GM10248 (cell line): ENCODE measurements around the gene STAT5A.
A peak's percentile ranks its signal among the peaks of the same experiment; 100 is the strongest.
"Not testable (repeated sequence)": the region's sequence is repeated elsewhere in the genome, so short reads cannot be mapped to it uniquely, and the experiment has no call there.

Source experiments
- CTCF ChIA-PET: fragments of 300-600 bp; sonication (Branson Sonifier 250); formaldehyde crosslinking; extraction: SDS; loops from one replicate; lab custom pipeline; 2021; ENCODE audit warnings: antibody characterized with exemption; lab: Yijun Ruan, JAX
- POLR2A ChIA-PET: fragments of 350-650 bp; sonication (Branson Sonifier 250); formaldehyde crosslinking; extraction: SDS; loops from one replicate; lab custom pipeline; 2020; ENCODE audit warnings: antibody characterized with exemption; lab: Yijun Ruan, JAX
- DNase-seq: peaks from one replicate; pipeline ENCODE4 v3.0.0; 2012; ENCODE audit errors: extremely low spot score
- TF ChIP-seq, protein P1 (sequence below): IDR thresholded peaks from 2 replicates; pipeline ENCODE4 v1.5.1; 2012; ENCODE audit warnings: mild to moderate bottlenecking, low read depth; ENCODE audit errors: extremely low read depth, missing control alignments, control extremely low read depth

Gene STAT5A

DNA sequence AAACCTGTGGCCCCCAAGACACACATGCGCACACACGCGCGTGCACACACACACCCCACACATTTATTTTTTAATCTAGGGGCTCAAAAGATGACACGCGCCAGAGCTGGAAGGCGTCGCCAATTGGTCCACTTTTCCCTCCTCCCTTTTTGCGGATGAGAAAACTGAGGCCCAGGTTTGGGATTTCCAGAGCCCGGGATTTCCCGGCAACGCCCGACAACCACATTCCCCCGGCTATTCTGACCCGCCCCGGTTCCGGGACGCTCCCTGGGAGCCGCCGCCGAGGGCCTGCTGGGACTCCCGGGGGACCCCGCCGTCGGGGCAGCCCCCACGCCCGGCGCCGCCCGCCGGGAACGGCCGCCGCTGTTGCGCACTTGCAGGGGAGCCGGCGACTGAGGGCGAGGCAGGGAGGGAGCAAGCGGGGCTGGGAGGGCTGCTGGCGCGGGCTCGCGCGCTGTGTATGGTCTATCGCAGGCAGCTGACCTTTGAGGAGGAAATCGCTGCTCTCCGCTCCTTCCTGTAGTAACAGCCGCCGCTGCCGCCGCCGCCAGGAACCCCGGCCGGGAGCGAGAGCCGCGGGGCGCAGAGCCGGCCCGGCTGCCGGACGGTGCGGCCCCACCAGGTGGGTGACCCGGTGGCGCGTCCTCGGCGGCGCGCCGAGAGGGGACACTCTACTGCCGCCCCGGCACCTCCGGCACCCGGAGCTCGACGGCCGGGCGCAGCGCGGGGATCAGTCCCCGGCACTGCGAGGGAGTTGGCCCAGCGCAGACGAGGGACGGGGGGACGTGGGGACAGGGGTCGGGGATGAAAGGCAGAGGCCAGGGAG is at the start of gene STAT5A:
TSS of gene STAT5A (plus strand) at position 522 of the 826 bp plus-strand sequence. CDS start 914 bp downstream, outside the sequence.
- ChIA-PET POLR2A (interaction anchor here (0.9 kb wide), 1 partner anchor 14 kb away, joined by 5 read pairs; no protein-coding TSS in a partner anchor), CTCF (interaction anchor here (0.9 to 2.7 kb wide), 5 partner anchors 10 to 115 kb away, joined by 3 to 15 read pairs (median 5); no protein-coding TSS in a partner anchor)
- DNase-seq = peak; percentile 86
- TF ChIP-seq, protein P1, sequence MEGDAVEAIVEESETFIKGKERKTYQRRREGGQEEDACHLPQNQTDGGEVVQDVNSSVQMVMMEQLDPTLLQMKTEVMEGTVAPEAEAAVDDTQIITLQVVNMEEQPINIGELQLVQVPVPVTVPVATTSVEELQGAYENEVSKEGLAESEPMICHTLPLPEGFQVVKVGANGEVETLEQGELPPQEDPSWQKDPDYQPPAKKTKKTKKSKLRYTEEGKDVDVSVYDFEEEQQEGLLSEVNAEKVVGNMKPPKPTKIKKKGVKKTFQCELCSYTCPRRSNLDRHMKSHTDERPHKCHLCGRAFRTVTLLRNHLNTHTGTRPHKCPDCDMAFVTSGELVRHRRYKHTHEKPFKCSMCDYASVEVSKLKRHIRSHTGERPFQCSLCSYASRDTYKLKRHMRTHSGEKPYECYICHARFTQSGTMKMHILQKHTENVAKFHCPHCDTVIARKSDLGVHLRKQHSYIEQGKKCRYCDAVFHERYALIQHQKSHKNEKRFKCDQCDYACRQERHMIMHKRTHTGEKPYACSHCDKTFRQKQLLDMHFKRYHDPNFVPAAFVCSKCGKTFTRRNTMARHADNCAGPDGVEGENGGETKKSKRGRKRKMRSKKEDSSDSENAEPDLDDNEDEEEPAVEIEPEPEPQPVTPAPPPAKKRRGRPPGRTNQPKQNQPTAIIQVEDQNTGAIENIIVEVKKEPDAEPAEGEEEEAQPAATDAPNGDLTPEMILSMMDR = no peak

DNA sequence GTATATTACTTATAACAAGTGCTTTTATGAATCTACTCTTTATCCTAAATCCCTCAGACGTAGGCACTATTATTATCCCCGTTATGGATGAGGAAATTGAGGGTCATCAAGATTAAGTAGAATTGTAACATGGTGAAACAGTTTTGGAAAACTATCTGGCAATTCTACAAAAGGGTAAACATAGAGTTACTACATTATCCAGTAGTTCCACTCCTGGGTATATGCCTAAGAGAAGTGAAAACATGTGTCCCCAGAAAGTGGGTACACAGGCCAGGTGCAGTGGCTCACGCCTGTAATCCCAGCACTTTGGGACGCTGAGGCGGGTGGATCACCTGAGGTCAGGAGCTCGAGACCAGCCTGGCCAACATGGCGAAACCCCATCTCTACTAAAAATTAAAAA is 48.7 kb upstream of the STAT5A start:
- POLR2A ChIA-PET, DNase-seq: not testable (repeated sequence)
- CTCF ChIA-PET = interaction anchor here (3.6 kb wide), 1 partner anchor 17 kb away, joined by 15 read pairs; no protein-coding TSS in a partner anchor

DNA sequence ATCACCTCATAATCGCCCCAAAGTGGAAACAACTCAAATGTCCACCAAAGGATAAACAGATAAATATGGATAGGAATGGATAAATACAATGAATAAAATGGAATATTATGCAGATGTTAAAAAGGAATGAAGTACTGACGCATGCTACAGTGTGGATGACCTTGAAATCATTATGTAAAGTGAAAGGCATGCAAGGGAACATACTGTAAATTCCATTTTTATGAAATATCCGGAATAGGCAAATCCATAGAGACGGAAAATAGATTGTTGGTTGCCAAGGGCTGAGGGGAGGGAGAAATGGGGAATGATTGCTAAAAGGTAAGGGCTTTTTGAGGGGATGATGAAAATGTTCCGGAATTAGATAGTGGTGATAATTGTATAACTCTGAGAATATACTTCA is 48.1 kb upstream of the STAT5A start:
- TF ChIP-seq, protein P1 = no peak
- POLR2A ChIA-PET = no interaction called here

DNA sequence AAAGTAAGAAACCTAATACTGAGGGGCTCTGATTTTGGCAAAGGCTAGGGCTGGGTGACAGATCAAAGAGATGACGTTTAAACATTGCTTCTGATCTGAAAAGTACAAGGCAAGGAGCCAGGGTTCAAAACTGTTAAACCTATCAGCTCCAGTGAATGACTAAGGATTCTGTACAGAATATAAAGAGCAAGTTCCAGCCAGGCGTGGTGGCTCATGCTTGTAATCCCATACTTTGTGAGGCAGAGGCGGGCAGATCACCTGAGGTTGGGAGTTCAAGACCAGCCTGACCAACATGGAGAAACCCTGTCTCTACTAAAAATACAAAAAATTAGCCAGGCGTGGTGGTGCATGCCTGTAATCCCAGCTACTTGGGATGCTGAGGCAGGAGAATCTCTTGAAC is 47.4 kb upstream of the STAT5A start:
- POLR2A ChIA-PET, DNase-seq, CTCF ChIA-PET: not testable (repeated sequence)

More for the DNA sequence above, 48.1 kb upstream of the STAT5A start:
- CTCF ChIA-PET = interaction anchor here (3.6 kb wide), 1 partner anchor 18 kb away, joined by 15 read pairs; no protein-coding TSS in a partner anchor
- no peak for DNase-seq

DNA sequence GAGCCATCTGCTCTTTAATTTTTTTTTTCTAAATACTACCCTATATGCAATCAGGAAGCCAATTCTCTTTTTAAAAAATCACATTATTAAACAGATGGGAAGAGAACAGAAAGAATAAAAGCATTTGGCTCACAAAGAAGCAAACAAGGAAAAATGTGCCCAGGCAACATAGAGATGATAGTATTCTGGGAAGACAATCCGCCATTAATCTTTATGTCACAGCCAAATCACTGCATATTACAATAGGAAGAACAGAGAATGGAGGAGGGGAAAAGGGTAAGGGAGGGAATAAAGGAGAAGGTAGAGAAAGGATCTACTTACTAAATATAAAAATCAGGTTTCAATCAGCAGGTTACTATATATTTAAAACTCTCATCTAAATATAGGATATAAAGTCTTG is 46.4 kb upstream of the STAT5A start:
- POLR2A ChIA-PET = no interaction called here
- TF ChIP-seq, protein P1 = no peak
- no peak for DNase-seq
- CTCF ChIA-PET = no interaction called here

DNA sequence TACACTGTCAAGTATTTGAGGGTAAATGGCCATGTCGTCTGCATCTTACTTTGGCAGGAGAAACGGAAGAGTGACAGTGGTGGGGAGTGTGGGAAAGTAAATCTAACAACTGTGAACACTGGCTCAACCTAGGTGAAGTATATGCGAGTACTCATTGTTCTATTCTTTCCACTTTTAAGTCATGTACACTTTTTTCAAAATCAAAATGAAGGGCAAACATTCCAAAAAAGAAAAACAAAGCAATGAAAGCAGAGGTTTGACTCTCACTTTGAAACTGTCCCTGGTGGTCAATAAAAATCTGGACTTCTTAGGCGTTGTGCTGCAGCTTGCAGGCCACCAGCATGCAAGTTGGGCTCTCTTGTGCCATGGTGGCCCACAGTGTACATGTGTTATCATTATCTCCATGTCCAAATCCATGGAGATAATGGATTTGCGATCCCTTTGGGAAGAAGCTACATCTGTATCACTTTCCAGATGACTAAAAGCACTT is 44.8 kb upstream of the STAT5A start:
- TF ChIP-seq, protein P1 = no peak
- POLR2A ChIA-PET = interaction anchor here (0.5 kb wide), 1 partner anchor 288 kb away, joined by 3 read pairs; no protein-coding TSS in a partner anchor
- CTCF ChIA-PET = interaction anchor here (1.0 kb wide), 2 partner anchors 15 to 68 kb away, joined by 3 read pairs; no protein-coding TSS in a partner anchor
- DNase-seq = no peak

DNA sequence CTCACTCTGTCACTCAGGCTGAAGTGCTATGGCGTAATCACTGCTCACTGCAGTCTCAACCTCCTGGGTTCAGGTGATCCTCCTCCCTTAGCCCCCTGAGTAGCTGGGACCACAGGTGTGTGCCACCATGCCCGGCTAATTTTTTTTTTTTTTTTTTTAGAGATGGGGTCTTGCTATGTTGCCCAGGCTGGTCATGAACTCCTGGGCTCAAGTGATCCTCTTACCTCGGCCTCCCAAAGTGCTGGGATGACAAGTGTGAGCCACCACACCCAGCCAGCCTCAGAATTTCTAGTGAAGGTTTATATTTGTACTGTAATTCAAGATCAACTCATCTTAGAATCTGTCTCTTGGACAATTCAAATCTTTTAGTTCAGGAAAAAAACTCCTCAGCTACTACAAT is 44.2 kb upstream of the STAT5A start:
- ChIA-PET CTCF (interaction anchor here (1.0 to 1.6 kb wide), 5 partner anchors 22 to 314 kb away, joined by 3 to 6 read pairs (median 3); partner anchors contain the start of genes KCNH4 and ODAD4), POLR2A (interaction anchor here (0.5 kb wide), 1 partner anchor 289 kb away, joined by 3 read pairs; no protein-coding TSS in a partner anchor)
- not testable (repeated sequence) for DNase-seq

DNA sequence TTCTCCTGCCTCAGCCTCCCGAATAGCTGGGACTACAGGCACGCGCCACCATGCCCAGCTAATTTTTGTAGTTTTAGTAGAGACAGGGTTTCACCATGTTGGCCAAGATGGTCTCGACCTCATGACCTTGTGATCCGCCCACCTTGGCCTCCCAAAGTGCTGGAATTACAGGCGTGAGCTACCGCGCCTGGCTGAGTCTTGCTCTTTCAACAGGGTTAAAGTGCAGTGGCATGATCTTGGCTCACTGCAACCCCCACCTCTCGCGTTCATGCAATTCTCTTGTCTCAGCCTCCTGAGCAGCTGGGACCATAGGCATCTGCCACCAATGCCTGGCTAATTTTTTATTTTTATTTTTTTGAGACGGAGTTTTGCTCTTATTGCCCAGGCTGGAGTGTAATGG is 43.1 kb upstream of the STAT5A start:
- DNase-seq, POLR2A ChIA-PET: not testable (repeated sequence)
- CTCF ChIA-PET = interaction anchor here (1.4 to 1.6 kb wide), 3 partner anchors 23 to 64 kb away, joined by 3 to 6 read pairs (median 3); partner anchors contain the start of gene KCNH4
